Retinal pigment epithelial cell (primary cell): Measurements from ENCODE around the gene KRTAP5-5.

Experiments used
- DNase-seq: peaks from one replicate; pipeline ENCODE4 v3.0.0-alpha.2; 2010; ENCODE audit warnings: low read depth
- H3K4me3 ChIP-seq: 2 replicates; pipeline ENCODE4 v1.5.1; 2011; ENCODE audit warnings: mild to moderate bottlenecking, low read length, control low read depth, moderate library complexity
- CTCF ChIP-seq: conservative IDR thresholded peaks from 2 replicates; pipeline ENCODE4 v1.5.1; 2011; ENCODE audit warnings: low read depth, low read length, control low read depth, inconsistent platforms

Gene KRTAP5-5

GRCh38 chr11:1652771-1653540, 23.4 kb downstream of the KRTAP5-5 start:
- peak; percentile 91 for TF ChIP-seq CTCF
- no peak for DNase-seq
- H3K4me3 ChIP-seq = no peak overlapping the region

GRCh38 chr11:1653541-1654387, 24.2 kb downstream of the KRTAP5-5 start:
- no peak for TF ChIP-seq CTCF
- no peak for DNase-seq
- H3K4me3 ChIP-seq = no peak overlapping the region

- H3K4me3 ChIP-seq = no peak overlapping the region
- TF ChIP-seq CTCF = no peak
- no peak for DNase-seq
Measured at GRCh38 chr11:1654388-1655167, 25.0 kb downstream of the KRTAP5-5 start.

GRCh38 chr11:1655168-1656060, 25.8 kb downstream of the KRTAP5-5 start:
- TF ChIP-seq CTCF = no peak
- no peak overlapping the region for H3K4me3 ChIP-seq
- DNase-seq = no peak

- no peak for DNase-seq
- no peak overlapping the region for H3K4me3 ChIP-seq
- no peak for TF ChIP-seq CTCF
Measured at GRCh38 chr11:1656061-1656441, 26.5 kb downstream of the KRTAP5-5 start.

GRCh38 chr11:1656670-1657069, 27.1 kb downstream of the KRTAP5-5 start:
- no peak for DNase-seq
- no peak for TF ChIP-seq CTCF
- no peak overlapping the region for H3K4me3 ChIP-seq
